Urothelium cell line (cell line): Measurements from ENCODE around the gene FOXE1.

Experiments used
- DNase-seq: peaks from one replicate; pipeline ENCODE4 v3.0.0; 2011; ENCODE audit warnings: low spot score, mixed read lengths
- FAIRE-seq: peaks from 2 replicates; lab custom pipeline; 2011; peaks lifted over from hg19 to GRCh38; lab: Jason Lieb, UNC

FOXE1 gene

GRCh38 chr9:97905228-97905627 lies 52.2 kb downstream of the FOXE1 start:
- DNase-seq (no peak), FAIRE-seq (no peak)
